Activated naive CD4-positive, alpha-beta T cell (primary cell): Measurements from ENCODE around the gene TMOD4.

ENCODE experiments used
- DNase-seq, 4 experiments: peaks; one replicate each; lab custom pipeline; 2025; lab: John Stamatoyannopoulos, UW

The TMOD4 gene

GRCh38 chr1:151142411-151143056 is 33.2 kb downstream of the TMOD4 start:
- no peak for DNase-seq

- DNase-seq, result no peak
These were observed 38.0 kb downstream of the TMOD4 start for GRCh38 chr1:151137789-151138188.

GRCh38 chr1:151135433-151136385 is 40.1 kb downstream of the TMOD4 start:
- DNase-seq, result no peak

- DNase-seq, result no peak
These were observed 40.8 kb downstream of the TMOD4 start for GRCh38 chr1:151134991-151135390.

GRCh38 chr1:151134396-151134795 is 41.4 kb downstream of the TMOD4 start:
- no peak for DNase-seq

GRCh38 chr1:151133018-151133806 is 42.6 kb downstream of the TMOD4 start:
- no peak for DNase-seq

GRCh38 chr1:151132335-151133017 is 43.3 kb downstream of the TMOD4 start:
- DNase-seq, result no peak

GRCh38 chr1:151131701-151132334 is 44.0 kb downstream of the TMOD4 start:
- no peak for DNase-seq

- peak; percentile 59 to 79 (median 66) for DNase-seq
These were observed 44.7 kb downstream of the TMOD4 start for GRCh38 chr1:151130987-151131586.

- DNase-seq, result no peak
These were observed 47.0 kb downstream of the TMOD4 start for GRCh38 chr1:151128800-151129199.

- DNase-seq, result no peak
These were observed 50.9 kb downstream of the TMOD4 start for GRCh38 chr1:151124763-151125403.
